KBM-7 (cell line): ENCODE results near the gene OR52B6.
A peak's percentile ranks its signal among the peaks of the same experiment; 100 is the strongest.
"Not testable (repeated sequence)": the region's sequence is repeated elsewhere in the genome, so short reads cannot be mapped to it uniquely, and the experiment has no call there.

Source experiments
- DNase-seq: peaks from one replicate; pipeline ENCODE4 v3.0.0-alpha.2; 2015
- in situ Hi-C: fragments of 300-500 bp; cut with MboI; formaldehyde crosslinking; loops from 2 replicates; pipeline ENCODE4 v1.14.3; 2020; ENCODE audit warnings: low sequenced_read_pairs, low pct_unique_long_range_greater_than_20kb, mixed read lengths

Gene OR52B6

DNA sequence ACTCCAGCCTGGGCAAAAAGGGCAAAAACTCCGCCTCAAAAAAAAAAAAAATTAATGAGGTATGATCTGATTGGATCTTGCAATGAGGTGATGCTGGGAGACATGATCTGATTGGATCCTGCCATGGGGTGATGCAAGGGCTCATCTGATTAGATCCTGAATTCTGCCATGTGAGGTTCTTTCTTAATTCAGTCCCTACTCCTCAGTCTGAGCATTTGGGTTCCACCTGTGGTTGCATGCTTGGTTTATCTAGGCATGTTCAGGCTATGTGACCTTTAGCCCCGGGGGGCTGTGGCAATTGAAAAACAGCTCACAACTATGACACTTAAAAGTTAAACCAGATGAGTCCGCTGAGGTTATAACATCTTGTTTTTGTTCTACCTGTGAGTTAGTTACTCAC is 10.9 kb downstream of the OR52B6 start:
- in situ Hi-C loops: no loop called here
- no peak for DNase-seq

DNA sequence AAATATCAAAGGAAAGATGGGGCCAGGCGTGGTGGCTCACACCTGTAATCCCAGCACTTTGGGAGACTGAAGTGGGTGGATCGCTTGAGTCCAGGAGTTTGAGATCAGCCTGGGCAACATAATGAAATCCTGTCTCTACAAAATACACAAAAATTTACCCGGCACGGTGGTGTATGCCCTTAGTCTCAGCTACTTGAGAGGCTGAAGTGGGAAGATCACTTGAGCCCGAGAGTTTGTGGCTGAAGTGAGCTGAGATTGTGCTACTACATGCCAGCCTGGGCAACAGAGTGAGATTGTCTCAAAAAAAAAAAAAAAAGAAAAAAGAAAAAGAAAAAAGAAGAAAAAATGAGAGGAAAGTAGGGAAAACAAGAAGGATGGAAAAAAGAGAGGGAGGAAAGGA is 11.9 kb downstream of the OR52B6 start:
- in situ Hi-C loops: no loop called here

DNA sequence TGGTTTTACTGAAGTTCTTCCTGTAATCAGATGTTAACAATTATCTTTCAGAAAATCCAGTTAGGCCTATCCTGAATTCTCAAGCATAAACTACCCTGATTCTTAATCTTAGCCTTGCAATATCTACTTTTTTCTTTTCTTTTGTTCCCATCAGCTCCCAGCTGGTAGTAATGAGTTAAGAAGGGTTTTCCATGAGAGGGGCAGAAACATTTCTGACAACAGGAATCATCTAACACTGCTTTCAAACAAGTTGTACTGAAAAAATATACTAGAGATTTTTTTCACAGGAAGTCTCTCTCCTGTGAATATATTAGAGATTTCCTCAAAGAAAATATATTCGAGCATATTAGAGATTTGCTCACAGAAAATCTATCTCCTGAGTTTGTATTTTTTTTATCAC is 12.5 kb downstream of the OR52B6 start:
- DNase-seq: no peak
- in situ Hi-C loops: no loop called here

More for the DNA sequence above, 11.9 kb downstream of the OR52B6 start:
- no peak for DNase-seq

DNA sequence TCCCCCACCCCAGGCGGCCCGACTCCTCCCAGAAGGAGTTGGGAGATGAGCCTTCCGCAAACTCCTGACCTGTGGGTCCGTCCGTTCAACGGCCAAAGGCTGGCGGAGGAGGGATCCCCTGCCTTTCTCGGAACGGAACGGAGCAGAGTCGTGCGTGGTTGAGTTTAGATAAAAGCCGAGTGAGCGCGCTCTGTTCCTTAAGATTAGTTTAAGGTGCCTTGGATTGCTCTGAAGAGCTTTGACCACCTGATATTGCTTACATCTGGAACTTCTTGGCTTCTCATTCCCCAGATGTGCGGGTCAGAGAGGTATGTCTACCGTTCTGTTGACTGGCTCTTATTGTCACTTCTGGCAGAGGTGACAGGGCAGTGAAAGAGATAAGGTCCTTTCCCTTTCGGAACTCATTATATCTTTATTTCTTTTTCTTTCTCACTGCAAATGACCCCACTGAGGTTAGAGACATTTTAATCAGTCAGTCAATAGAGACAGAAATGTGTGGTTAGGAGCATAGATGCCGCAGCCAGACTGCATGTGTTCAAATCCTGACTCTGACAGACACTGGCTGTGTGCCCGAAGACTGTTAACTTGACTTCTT is 16.0 kb downstream of the OR52B6 start, which contains the start of gene TRIM6:
TRIM6 (plus strand) TSS at position 31 of the 595 bp plus-strand sequence; CDS start at position 292, 261 bp downstream.
- DNase-seq: peak; percentile 76
- in situ Hi-C loops: no loop called here

DNA sequence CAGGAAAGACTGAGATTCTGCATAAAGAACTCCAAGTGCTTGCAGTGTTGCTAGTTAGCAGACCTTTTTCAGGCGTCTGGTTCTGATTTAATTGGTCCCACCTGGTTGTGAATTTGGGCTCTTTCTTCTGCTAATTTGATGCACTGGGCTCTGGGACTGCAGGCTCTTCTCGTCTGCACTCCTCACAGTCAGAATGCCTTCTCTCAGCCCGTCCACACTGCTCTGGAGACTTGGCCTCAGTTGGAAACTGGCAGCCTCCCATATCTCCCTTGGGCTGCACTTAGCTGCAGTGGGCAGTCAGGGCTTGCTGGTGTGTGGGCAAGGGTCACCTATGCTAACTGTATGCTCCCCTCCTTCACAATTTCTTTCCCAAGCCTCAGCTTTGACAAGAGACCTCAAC is 17.3 kb downstream of the OR52B6 start:
- no peak for DNase-seq
- in situ Hi-C loops: no loop called here

DNA sequence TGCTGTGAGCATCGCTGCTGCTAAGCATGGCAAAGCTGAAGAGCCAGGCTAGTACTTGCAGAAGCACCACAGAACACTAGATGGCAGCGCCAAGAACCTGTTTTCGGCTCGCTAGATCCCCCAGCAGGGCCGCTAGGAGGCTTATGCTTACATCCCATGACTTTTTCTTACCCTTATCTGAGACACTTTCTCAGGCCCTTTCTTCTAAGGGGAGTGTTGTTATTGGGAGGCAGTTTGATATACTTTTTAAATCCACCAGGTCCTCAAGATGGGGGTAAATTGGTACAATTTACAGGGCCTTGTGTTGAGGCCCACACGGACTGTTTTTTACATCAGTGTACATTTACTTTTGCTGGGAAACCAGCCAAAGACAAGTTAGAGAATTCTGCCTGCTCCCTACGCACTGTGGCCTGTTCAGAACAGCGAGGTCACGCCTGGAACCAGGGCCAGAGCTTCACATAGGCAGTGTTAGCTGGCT is 19.7 kb downstream of the OR52B6 start:
- DNase-seq: peak; percentile 87
- in situ Hi-C loops: no loop called here

DNA sequence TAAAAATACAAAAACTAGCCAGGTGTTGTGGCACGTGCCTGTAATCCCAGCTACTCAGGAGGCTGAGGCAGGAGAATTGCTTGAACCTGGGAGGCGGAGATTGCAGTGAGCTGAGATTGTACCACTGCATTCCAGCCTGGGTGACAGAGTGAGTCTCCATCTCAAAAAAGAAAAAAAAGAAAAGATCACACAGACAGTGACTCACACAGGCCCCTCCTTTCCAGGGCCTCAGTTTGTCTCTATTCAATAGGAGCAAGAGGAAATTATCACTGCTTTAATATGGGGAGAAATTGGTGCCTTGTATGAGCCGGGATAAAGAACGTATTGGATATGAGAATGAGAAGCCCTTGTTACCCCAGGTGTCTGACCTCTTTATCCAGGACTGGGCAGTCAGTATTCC is 22.1 kb downstream of the OR52B6 start:
- DNase-seq, in situ Hi-C loops: not testable (repeated sequence)

DNA sequence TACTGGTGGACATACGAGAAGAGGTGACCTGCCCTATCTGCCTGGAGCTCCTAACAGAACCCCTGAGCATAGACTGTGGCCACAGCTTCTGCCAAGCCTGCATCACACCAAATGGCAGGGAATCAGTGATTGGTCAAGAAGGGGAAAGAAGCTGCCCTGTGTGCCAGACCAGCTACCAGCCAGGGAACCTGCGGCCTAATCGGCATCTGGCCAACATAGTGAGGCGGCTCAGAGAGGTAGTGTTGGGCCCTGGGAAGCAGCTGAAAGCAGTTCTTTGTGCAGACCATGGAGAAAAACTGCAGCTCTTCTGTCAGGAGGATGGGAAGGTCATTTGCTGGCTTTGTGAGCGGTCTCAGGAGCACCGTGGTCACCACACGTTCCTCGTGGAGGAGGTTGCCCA is 22.6 kb downstream of the OR52B6 start:
- no peak for DNase-seq
- in situ Hi-C loops: no loop called here

DNA sequence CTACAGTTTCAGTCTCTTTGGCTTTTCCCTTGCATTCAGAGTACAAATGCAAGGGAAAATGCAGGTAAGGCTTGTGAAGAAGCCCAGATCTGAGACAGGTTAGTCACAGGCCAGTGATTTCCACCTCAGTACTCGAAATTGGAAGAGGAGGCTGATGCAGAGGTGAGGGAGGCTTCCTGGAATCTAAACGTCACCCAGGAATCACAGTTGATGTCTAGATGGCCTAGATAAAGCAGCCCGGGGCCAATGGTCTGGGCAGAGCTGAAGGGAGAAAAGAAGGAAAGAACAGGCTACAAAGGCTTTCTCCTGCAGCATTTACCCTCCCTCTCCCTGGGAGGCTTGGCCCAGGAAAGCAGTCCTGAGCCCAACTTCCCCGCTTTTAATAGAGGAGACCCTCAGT is 24.2 kb downstream of the OR52B6 start:
- in situ Hi-C loops: no loop called here
- DNase-seq: no peak

DNA sequence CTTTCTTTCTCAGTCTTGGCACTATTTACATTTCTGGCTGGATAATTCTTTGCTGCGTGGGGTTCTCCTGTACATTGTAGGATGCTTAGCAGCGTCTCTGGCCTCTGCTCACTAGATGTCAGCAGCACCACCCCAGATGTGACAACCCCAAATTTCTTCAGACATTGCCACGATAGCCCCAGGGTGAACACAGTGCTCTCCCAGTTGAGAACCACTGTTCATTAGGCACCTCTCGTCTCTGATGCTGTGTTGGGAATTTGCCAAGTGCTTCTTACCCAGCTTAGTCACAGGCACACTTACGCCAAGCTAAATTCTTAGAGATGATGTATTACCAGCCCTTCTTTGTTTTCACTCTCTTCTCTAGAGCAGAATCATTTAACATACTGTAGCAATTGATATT is 25.2 kb downstream of the OR52B6 start:
- no peak for DNase-seq
- in situ Hi-C loops: no loop called here

DNA sequence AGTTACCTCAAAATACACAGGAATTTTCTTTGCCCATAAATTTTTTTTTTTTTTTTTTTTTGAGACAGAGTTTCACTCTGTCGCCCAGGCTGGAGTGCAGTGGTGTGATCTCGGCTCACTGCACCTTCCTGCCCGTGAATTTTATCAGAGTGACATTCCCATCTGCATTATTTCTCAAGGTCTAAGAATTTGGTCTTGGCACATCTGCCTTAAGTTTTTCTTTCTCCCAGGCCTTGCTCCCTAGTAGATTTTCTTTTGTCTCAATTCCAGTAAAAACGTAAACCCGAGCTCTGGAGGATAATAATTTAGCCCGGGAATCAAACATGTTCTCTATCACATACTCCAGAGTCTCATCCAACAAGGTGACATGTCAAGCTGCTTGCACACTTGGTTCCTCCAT is 28.1 kb downstream of the OR52B6 start:
- in situ Hi-C loops: no loop called here
- DNase-seq: no peak

DNA sequence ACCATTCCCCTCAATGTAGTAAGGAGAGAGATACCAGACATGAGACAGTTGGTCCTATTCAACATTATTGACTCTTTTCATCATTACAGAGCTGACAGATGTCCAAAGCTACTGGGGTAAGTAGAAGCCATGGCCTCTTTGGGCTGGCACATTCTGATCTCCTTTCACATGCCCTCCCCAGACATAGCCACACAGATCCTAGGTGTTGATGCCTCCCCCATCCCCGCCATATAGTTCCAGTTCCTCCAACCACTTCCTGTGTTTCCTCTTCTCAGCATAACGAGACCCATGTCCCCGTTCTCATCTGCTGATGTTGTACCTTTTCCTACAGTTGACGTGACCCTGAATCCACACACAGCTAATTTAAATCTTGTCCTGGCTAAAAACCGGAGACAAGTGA is 29.8 kb downstream of the OR52B6 start:
- in situ Hi-C loops: no loop called here
- DNase-seq: no peak

DNA sequence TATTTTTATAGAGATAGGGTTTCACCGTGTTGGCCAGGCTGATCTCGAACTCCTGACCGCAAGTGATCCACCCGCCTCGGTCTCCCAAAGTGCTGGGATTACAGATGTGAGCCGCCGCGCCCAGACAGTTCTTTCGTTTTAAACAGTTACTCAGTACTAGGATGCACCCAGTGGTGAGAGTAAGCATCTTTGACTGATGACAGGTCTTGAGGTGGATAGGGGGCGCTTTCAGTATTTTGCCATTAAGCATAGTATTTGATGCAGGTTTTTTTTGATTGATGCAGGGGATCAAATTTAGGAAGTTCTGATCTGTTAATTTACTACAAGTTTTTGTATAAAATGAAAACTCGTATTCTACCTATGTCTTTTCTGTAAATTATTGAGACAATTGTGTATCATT is 30.9 kb downstream of the OR52B6 start:
- no peak for DNase-seq
- in situ Hi-C loops: no loop called here

DNA sequence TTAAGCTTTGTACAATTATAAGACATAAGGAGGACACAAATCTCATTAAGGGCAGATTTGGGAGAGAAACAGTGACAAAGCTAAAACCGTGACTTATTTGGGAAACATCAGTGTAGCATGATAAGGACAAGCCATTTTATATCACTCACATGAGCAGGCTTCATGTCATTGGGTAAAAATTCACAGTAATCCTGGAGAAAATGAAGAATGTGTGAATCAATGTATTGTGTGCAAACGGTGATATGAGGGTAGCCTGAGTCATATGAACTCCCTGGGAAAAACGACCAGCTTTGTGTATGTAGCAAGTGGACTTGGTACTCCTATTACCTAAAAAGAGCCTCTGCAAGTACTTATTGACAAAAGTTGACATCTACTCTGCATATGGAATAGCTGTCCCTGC is 38.1 kb downstream of the OR52B6 start:
- in situ Hi-C loops: no loop called here
- DNase-seq: no peak

DNA sequence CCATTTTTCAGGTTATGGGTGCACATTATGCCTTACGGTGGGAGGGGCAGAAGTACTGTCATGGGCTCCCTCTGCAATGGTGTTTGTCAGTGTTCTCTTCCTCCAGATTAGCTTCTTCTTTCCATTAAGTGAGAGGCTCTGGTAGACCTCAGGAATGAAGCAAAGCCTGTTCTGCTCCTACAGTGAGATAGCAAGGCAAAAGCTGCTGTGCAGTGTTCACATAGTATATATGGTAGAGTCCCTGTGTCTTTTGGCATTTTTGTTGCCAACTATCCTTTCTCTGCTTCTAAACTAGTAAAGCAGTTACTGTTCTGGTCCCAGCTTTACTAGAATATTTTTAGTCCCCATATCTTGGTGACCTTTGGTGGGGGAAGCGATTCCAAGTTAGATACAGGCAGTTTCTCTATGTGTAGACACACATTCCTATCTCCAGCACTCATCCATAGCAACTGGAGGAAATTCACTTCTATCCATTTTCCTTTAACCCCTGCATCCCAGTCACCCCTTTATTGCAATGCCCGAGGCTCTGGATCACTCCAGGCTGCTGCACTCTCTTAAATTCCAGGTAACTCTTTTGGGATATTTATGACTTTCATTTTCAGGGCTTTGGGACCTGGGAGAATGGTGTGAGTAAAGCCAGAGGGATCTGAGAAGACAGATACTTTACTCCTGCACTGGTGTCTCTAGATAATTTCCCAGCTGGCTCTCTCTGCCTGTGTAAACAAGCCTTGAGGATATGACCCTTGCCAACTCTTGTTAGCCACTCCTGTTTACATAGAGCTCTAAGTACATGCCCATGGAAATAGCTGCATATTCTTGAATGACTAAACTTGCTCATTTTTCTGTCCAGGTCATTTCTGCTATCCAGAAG is 40.2 kb downstream of the OR52B6 start:
- no peak for DNase-seq
- in situ Hi-C loops: no loop called here

DNA sequence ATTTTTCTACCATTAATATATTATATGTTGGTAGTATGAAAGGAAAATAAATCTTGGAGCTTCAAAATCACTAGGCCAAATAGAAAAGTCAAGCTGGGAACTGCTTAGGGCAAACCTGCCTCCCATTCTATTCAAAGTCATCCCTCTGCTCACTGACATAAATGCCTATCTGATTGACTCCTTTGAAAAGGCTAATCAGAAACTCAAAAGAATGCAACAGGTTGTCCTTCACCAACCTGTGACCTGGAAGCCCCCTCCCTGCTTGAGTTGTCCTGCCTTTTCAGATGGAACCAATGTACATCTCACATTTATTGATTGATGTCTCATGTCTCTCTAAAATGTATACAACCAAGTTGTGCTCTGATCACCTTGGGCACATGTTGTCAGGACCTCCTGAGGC is 40.9 kb downstream of the OR52B6 start:
- in situ Hi-C loops: no loop called here
- no peak for DNase-seq

DNA sequence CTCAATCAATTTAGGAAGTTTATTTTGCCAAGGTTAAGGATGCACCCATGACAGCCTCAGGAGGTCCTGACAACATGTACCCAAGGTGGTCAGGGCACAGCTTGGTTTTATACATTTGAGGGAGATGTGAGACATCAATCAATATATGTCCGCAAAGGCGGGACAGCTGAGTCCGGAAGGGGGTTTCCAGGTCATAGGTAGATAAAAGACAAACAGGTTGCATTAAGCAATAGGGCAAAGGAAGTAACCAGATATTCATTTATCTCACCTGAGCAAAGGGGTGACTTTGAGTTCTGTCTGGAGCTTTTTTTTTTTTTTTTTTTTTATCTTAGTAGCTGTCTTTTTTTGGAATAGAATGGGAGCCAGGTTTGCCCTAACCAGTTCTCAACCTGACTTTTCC is 42.1 kb downstream of the OR52B6 start:
- no peak for DNase-seq
- in situ Hi-C loops: no loop called here

DNA sequence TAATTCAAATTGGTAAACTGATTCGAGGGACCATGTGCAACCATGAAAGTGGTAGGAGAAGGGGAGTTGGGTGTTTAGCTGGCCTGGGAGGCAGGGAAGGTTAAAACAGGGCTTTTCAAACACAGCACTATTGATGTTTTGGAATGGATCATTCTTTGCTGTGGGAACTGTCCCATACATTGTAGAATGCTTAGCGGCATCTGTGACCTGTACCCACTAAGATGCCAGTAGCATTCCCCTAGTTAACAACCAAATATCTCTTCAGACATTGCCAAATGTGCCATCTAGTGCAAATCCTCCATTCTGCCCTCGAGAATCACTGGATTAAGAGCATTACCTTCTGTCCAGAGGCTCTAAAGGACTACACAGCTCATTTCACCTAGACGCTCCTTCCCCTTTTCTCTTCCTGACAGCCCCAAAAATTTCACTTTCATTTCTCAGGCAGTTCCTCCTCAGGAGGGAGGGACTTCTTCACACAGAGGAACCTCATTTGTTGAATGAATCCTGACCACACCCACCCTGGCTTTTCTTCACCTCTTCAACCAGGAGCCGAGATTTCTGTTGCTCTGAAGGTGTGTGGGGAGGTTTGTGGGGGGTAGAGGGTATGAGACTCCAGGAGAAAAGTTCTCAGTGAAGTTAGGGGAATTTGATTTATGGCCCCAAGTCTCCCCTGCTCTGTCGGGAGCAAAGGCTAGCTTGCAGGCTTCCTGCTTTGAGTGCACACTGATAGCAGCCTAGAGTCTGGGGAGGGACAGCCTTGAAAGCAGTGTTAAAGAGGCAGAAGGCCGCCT is 44.0 kb downstream of the OR52B6 start, which contains the start of gene TRIM34:
TRIM34 (plus strand) TSS at position 513 of the 791 bp plus-strand sequence. CDS start 7,331 bp downstream, outside the sequence.
- DNase-seq: peak; percentile 92
- in situ Hi-C loops: no loop called here

DNA sequence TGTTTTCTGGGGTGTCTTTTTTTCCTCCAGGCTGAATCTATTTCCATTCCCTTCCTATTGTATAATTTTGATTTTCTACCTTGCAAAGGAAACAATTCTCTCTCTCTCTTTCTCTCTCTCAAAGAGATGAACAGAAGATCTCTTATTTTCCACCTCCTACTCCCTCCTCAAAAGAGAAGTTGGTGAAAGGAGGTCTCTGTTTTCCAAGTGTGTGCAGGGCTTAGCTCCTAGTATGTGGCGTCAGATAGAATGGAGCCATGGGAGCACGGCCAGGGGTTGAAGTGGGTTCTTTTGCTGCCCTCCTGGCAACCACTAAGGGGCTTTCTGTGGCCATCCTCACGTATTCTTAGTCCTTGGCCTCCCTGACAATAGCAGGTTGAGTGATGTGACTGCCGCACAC is 44.6 kb downstream of the OR52B6 start:
- no peak for DNase-seq
- in situ Hi-C loops: no loop called here

DNA sequence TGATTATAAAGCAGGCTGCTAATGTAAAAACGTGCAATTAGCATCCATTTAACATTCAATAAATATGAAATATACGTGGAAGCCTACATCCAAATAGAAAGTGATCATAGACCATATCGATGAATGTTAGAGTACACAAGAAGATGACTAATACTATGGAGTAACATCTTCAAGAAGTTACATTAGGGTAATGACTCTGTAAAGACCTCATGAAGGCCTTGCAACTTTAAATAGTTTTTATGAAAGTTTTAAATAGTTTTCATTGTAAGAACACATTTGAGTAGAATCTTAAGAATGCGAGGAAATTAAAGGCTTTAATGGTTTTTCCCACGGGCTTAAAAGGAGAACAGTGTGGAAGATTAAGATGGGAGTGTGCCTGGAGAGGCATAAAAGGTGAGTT is 45.5 kb downstream of the OR52B6 start:
- no peak for DNase-seq
- in situ Hi-C loops: no loop called here
